HG03354 (cell line): Measurements from ENCODE around the gene TP63.

ENCODE experiments used
- ATAC-seq: cut with Tn5 transposase; IDR thresholded peaks from one replicate; pipeline ENCODE4 v1.9.1; 2021; ENCODE audit warnings: mild to moderate bottlenecking; ENCODE audit not compliant: unreplicated experiment, poor library complexity, severe bottlenecking

The TP63 gene

DNA sequence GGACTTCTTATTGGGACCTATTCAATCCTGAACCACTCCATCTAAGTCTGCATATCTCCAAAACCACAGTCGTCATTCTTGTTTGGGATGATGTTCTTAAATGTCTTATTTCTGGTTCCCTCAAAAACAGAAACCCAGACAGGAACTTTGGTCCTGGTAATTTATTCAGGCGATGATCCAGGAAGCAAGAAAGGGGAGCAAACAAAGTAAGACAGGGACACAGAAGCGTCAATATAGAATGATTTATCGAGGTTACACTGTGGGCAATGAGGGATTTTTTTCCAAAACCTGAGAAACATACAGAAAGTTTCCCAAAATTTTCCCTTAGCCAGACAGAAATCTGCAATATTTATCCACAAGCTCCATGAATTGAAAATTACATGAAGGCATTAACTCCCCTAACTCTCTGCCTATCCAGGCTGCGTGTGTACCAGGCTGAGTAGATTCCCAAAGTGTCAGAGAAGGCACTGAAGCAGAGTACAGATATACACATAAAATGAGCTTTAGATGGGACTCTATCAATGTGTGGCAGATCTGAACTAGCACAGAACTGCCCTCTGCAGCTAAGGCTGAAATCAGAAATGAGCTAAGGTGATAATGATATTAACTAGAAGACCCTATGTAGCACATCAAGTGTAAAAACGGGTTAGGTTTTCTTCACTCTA lies 43.2 kb downstream of the TP63 start:
- no peak for ATAC-seq

GRCh38 chr3:189677667-189678066 lies 46.5 kb downstream of the TP63 start:
- peak; percentile 70 for ATAC-seq

GRCh38 chr3:189680723-189681122 lies 49.5 kb downstream of the TP63 start:
- no peak for ATAC-seq

GRCh38 chr3:189683546-189684255 lies 52.5 kb downstream of the TP63 start:
- no peak for ATAC-seq

- no peak for ATAC-seq
These were observed 53.1 kb downstream of the TP63 start for GRCh38 chr3:189684317-189684716.

DNA sequence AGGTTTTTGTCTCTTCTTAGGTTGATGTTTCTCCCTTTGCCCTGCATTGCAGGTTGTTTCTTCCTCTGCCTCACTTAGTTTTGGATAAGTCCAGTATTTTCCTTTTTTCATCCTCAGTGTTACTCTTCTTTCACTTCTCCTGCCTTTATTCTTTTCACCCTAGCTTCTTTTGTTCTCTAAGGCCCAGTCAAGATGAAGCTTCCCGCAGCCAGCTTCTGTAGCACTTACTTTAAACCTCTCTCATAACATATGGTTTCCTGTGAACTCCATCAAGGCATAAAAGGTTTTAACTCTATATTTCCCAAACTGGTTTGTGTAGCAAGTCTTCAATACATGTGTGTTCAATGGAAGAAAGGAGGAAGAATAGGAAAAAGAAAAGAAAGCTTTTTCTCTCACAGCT lies 54.1 kb downstream of the TP63 start:
- ATAC-seq, result no peak

DNA sequence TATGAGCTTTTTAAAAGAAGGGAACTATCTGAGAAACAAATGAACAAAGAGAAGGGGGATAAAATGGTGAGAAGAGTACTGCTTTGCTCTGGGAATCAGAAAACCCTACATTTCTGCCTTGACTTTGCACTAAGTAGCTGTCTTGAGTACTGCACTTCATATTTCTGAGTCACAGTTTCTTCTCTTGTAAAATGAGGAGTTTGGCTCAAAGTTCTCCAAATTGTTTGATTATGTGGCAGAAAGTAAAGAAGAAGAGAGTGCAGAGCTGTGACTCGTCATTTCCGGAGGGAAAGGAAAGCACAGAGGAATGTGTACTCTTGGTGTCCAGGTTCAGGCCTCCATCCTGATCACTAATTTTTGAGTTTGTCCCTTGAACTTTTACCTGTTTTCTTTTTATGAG lies 54.7 kb downstream of the TP63 start:
- ATAC-seq, result no peak

DNA sequence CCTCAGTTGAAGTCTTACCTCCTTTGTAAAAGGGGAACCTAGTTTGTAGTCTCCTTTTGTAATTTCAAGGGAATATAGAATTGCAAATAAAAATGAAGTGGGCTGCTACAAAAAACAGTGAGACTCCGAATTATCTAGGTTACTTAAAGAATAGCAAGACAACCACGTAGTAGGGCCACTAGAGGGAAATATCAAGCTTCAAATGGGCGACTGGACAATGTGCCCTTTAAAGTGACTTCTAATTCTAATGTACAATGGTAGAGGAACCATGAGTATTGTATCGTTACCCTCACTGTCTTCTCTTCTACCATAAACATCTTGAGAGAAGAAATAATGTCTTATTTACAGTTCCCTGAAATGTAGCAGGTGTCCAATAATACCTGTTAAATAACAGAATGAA lies 56.3 kb downstream of the TP63 start:
- ATAC-seq, result no peak

- no peak for ATAC-seq
These were observed 57.1 kb downstream of the TP63 start for GRCh38 chr3:189688262-189688661.

GRCh38 chr3:189689625-189690024 lies 58.4 kb downstream of the TP63 start:
- no peak for ATAC-seq

GRCh38 chr3:189690237-189690636 lies 59.0 kb downstream of the TP63 start:
- ATAC-seq, result no peak

- no peak for ATAC-seq
These were observed 59.5 kb downstream of the TP63 start for GRCh38 chr3:189690672-189691071.

- ATAC-seq, result no peak
These were observed 64.2 kb downstream of the TP63 start for GRCh38 chr3:189695400-189695799.

DNA sequence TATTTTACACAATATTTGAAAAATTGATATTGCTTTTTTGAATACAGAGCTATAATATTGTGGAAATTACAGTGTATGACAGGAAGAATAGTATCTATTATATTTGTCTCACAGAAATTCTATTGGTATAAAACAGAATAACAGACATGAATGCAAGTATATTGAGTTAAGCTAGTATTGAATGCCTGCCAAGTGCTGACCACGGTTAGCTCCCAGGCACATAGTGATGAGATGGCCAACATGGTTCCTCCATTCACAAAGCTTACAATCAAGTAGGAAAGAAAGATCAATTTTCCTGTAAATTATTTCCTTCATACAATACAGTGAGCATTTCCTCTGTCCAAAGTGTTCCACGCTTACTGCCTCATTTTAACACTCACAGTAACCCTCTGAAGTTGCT lies 67.6 kb downstream of the TP63 start:
- no peak for ATAC-seq

GRCh38 chr3:189699885-189700284 lies 68.7 kb downstream of the TP63 start:
- no peak for ATAC-seq

GRCh38 chr3:189702066-189702646 lies 71.0 kb downstream of the TP63 start:
- no peak for ATAC-seq

- no peak for ATAC-seq
These were observed 72.7 kb downstream of the TP63 start for GRCh38 chr3:189703865-189704264.

DNA sequence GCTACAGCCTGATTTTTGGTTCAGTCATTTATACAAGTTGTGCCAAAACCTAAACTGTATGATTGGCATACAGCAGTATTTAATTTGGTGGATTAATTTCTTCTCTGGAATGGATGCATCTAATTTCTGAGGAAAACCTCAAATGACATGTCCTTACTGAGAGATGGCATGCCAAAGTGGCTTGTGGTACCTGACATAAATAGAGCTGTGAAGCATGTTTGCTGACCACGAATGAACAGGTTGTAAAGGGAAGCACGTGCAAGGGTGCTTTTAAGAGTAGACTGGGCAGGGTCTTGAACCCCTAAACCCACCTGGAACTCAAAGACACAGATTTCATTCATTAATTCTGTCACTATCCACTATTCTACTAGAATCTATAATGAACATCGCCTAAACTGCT lies 77.2 kb downstream of the TP63 start:
- no peak for ATAC-seq

- ATAC-seq, result peak; percentile 46
These were observed 79.6 kb downstream of the TP63 start for GRCh38 chr3:189710620-189711402.

DNA sequence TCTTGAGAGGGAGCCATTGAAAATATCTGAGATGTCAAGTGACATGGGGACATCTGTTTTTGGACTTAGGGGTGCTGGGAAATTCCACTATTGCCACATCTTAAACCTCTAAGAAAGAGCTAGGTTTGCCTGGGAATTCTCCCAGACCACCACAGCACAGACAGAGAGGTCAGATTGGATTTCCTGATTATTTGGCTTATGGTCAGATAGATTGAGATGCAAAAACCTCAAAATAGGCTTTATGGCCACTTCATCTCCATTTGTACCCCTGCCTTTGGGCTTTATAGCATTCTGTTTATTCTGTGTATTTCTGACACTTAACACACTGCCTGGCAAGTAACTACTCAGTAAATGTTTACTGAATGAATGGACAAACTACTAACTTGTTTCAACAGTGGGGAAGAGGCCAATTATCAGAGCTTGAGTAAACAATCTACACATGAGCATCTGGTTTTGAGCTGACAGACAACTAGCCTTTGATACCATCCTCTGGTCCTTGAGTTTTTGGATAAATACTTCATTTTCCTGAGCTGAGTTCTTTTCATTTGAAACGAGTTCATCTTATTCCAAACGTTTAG lies 81.8 kb downstream of the TP63 start:
- no peak for ATAC-seq
